Epidermal melanocyte (primary cell): ENCODE data around the gene ABLIM1.

ENCODE experiments used
- DNase-seq: peaks from one replicate; pipeline ENCODE4 v3.0.0; 2011; ENCODE audit warnings: low spot score; ENCODE audit not compliant: insufficient read length

Gene ABLIM1

GRCh38 chr10:114519756-114520293 lies 138.2 kb downstream of the ABLIM1 start:
- DNase-seq = no peak

GRCh38 chr10:114519306-114519669 lies 138.8 kb downstream of the ABLIM1 start:
- DNase-seq = no peak

- no peak for DNase-seq
These were observed 139.4 kb downstream of the ABLIM1 start for GRCh38 chr10:114518401-114519305.

GRCh38 chr10:114517368-114518250 lies 140.5 kb downstream of the ABLIM1 start:
- DNase-seq = no peak

- DNase-seq = no peak
These were observed 141.7 kb downstream of the ABLIM1 start for GRCh38 chr10:114516356-114516755.

- DNase-seq = no peak
These were observed 142.7 kb downstream of the ABLIM1 start for GRCh38 chr10:114515298-114515914.

- DNase-seq = no peak
These were observed 144.7 kb downstream of the ABLIM1 start for GRCh38 chr10:114513381-114513792.

GRCh38 chr10:114511881-114512280 lies 146.2 kb downstream of the ABLIM1 start:
- no peak for DNase-seq

GRCh38 chr10:114508376-114508775 lies 149.7 kb downstream of the ABLIM1 start:
- no peak for DNase-seq

- no peak for DNase-seq
These were observed 150.6 kb downstream of the ABLIM1 start for GRCh38 chr10:114507449-114507848.

GRCh38 chr10:114506871-114507385 lies 151.1 kb downstream of the ABLIM1 start:
- no peak for DNase-seq

- peak; percentile 41 for DNase-seq
These were observed 153.1 kb downstream of the ABLIM1 start for GRCh38 chr10:114504769-114505579.

GRCh38 chr10:114502074-114502473 lies 156.0 kb downstream of the ABLIM1 start:
- DNase-seq = no peak

GRCh38 chr10:114501650-114502049 lies 156.4 kb downstream of the ABLIM1 start:
- no peak for DNase-seq

- DNase-seq = no peak
These were observed 157.4 kb downstream of the ABLIM1 start for GRCh38 chr10:114500643-114501042.

- DNase-seq = no peak
These were observed 158.4 kb downstream of the ABLIM1 start for GRCh38 chr10:114499630-114500190.

- DNase-seq = no peak
These were observed 159.0 kb downstream of the ABLIM1 start for GRCh38 chr10:114499116-114499515.

GRCh38 chr10:114498413-114499111 lies 159.5 kb downstream of the ABLIM1 start:
- DNase-seq = no peak

- DNase-seq = no peak
These were observed 162.8 kb downstream of the ABLIM1 start for GRCh38 chr10:114495303-114495702.
